Fibroblast of mammary gland (primary cell): Measurements from ENCODE around the gene CHRDL1.
A peak's percentile ranks its signal among the peaks of the same experiment; 100 is the strongest.
"Not testable (repeated sequence)": the region's sequence is repeated elsewhere in the genome, so short reads cannot be mapped to it uniquely, and the experiment has no call there.

Experiments
- DNase-seq: peaks from one replicate; pipeline ENCODE4 v3.0.0-alpha.2; 2010; ENCODE audit warnings: low read depth
- H3K4me3 ChIP-seq: 2 replicates; pipeline ENCODE4 v1.5.1; 2011; ENCODE audit warnings: low read depth, mild to moderate bottlenecking, low read length, moderate library complexity; ENCODE audit not compliant: control insufficient read depth
- TF ChIP-seq, protein P1 (sequence below): conservative IDR thresholded peaks from 2 replicates; pipeline ENCODE4 v1.5.1; 2011; ENCODE audit warnings: low read depth, low read length, inconsistent platforms; ENCODE audit not compliant: control insufficient read depth, insufficient read depth

The CHRDL1 gene

DNA sequence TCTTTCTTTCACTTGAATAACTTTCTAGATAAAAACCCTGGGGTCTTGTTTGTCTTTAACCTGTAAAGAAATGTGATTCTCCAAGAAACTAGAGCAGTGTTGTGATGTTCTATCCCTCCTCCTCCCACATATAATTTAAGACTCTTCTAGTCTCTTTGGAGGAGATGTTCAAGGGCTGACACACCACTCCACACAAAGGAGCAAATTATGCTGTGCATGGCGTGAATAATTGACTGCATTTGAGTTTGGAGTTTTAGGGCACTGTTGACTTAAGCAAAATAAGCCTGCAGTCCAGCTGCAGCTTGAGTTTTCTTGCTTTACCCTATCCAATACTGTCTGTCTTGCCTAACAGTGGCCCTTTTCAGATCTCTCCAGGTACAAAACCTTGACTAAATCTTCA is 119.7 kb downstream of the CHRDL1 start:
- TF ChIP-seq, protein P1, sequence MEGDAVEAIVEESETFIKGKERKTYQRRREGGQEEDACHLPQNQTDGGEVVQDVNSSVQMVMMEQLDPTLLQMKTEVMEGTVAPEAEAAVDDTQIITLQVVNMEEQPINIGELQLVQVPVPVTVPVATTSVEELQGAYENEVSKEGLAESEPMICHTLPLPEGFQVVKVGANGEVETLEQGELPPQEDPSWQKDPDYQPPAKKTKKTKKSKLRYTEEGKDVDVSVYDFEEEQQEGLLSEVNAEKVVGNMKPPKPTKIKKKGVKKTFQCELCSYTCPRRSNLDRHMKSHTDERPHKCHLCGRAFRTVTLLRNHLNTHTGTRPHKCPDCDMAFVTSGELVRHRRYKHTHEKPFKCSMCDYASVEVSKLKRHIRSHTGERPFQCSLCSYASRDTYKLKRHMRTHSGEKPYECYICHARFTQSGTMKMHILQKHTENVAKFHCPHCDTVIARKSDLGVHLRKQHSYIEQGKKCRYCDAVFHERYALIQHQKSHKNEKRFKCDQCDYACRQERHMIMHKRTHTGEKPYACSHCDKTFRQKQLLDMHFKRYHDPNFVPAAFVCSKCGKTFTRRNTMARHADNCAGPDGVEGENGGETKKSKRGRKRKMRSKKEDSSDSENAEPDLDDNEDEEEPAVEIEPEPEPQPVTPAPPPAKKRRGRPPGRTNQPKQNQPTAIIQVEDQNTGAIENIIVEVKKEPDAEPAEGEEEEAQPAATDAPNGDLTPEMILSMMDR: no peak
- no peak for DNase-seq
- H3K4me3 ChIP-seq: no peak overlapping the region

DNA sequence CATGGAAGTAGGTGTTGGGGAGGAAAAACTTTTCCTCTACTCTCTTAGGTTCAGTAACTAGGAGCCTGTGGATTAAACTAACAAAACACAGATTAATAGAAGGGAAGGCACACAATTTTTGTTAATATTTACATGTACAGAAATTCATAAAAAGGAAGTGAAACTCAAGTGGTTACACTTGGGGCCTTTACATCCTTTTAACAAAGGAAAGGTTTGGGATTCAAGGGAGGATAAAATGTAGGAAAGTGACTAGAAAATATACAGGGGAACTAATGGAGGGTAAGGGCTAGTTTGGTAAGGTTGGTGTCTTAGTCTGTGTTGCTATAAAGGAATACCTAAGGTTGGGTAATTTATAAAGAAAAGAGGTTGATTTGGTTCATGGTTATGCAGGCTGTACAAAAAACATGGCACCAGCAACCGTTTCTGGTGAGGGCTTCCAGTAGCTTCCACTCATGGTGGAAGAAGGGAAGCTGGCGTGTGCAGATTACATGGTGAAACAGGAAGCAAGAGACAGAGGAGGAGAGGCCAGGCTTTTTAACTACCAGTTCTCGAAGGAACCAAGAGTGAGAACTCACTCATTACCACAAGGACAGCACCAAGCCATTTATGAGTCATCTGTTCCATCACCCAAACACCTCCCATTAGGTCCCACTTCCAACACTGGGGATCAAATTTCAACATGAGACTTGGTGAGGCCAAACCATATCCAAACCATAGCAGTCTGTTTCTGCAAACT is 124.4 kb downstream of the CHRDL1 start:
- TF ChIP-seq, protein P1: no peak
- no peak overlapping the region for H3K4me3 ChIP-seq
- DNase-seq: peak; percentile 52

DNA sequence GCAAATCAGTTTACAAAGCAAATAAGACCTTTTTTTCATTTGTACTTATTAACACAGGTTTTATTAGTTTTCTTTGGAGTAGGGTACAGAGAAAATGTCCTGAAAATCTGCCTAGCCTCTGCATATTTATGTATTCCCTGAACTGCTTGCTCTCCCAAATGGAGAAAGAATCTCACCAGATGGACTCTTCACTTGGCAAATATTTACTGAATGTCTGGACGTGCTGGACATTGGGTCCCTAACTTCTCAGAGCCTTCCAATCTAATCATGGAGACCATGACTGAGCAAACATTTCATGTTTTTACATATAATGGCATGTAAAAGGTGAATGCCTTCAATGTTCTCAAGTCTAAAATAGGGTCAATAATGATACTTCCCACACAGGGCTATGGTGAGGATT is 126.0 kb downstream of the CHRDL1 start:
- DNase-seq: no peak
- no peak overlapping the region for H3K4me3 ChIP-seq
- TF ChIP-seq, protein P1: no peak

DNA sequence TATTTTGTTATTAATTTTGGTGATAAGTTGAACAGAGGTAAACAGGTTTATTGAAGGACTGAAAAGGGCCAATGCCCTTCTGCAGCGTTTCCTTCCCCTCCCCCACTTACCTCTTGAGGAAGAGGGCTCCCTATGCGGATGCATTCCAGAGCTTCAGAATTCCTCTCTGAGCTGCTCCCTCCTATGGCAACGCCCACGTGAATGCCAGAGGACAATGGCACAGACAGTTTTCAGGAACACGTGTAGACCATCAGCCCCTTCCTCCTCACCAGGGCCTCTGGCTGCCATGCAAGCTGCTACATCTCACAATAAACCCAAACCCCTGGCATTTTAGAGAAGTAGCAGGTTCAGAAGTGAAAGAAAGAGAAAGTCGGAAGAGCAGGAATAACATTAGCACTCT is 127.9 kb downstream of the CHRDL1 start:
- TF ChIP-seq, protein P1: no peak
- no peak for DNase-seq
- no peak overlapping the region for H3K4me3 ChIP-seq

DNA sequence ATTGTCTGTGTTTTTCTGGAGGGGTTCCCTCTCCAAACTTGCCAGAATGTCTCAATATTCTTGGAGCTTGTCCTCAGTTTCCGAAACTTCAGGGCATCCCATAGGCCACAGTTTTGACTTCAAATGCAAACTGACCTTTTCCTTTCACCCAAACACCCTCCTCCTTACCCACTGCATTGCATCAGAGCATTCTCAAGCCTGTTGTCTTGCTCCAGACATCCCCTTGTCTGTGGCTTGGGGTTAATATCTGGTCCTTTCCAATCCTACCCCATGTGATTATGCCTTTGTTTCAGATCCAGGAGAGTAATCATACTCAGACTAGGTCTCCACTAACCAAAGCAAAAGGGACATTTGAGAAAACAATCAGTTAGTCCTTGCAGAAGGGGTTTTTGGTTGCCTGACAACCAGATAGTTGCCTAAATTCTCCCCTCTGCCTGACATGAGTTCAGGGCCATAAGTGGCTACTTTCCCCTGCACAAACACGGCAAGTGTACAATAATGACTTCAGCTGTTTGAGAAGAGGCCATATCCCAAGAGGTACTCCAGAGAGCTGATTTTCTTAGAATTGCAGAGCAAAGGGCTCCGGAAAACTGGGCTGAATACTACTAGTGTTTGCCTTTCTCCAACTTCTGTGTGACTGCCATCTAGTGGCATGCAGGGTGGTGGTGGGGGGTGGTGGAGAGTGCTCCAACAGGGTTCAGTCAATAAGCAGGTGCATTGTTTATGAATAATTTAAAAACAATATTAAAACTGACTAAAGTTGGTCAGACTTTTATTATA is 130.2 kb downstream of the CHRDL1 start:
- TF ChIP-seq, protein P1: peak; percentile 69
- peak; percentile 45 for DNase-seq
- no peak overlapping the region for H3K4me3 ChIP-seq

DNA sequence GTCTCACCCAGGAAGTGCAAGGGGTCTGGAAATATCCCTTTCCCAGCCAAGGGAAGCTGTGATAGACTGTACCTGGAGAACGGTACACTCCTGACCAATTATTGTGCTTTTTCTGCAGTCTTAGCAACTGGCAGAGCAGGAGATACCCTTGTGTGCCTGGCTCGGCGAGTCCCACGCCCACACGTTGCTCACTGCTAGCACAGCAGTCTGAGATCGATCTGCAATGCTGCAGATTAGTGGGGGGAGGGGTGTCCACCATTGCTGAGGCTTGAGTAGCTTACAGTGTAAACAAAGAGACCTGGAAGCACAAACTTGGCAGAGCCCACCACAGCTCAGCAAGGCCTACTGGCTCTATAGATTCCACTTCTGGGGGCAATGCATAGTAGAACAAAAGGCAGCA is 138.5 kb downstream of the CHRDL1 start:
- no peak overlapping the region for H3K4me3 ChIP-seq
- DNase-seq: no peak
- TF ChIP-seq, protein P1: no peak

DNA sequence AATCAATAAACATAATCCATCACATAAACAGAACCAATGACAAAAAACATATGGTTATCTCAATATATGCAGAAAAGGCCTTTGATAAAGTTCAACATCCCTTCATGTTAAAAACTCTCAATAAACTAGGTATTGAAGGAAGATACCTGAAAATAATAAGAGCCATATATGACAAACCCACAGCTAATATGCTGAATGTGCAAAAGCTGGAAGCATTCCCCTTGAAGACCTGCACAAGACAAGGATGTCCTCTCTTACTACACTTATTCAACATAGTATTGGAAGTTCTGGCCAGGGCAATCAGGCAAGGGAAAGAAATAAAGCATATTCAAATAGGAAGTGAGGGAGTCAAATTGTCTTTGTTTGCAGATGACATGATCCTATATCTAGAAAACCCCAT is 141.3 kb downstream of the CHRDL1 start:
- DNase-seq, H3K4me3 ChIP-seq: not testable (repeated sequence)
